Activated CD8-positive, alpha-beta memory T cell treated with anti-CD3 and anti-CD28 coated beads for 1 hour (primary cell): ENCODE measurements around the gene CGNL1.

ENCODE experiments used
- DNase-seq, 2 donors: peaks; one replicate each; pipeline ENCODE4 v3.0.0-alpha.2; 2020; ENCODE audit warnings: low read depth in 1 of 2; ENCODE audit errors: extremely low read depth in 1 of 2

Gene CGNL1

GRCh38 chr15:57489122-57489521 lies 112.8 kb downstream of the CGNL1 start:
- DNase-seq = no peak

- DNase-seq = no peak
These were observed 117.0 kb downstream of the CGNL1 start for GRCh38 chr15:57493351-57493750.

- no peak for DNase-seq
These were observed 118.3 kb downstream of the CGNL1 start for GRCh38 chr15:57494581-57494980.

- DNase-seq = no peak
These were observed 118.7 kb downstream of the CGNL1 start for GRCh38 chr15:57495041-57495440.

GRCh38 chr15:57495554-57496165 lies 119.4 kb downstream of the CGNL1 start:
- no peak for DNase-seq

- no peak for DNase-seq
These were observed 120.3 kb downstream of the CGNL1 start for GRCh38 chr15:57496594-57496945.

- DNase-seq = no peak
These were observed 120.9 kb downstream of the CGNL1 start for GRCh38 chr15:57496946-57497869.

GRCh38 chr15:57500256-57500655 lies 124.0 kb downstream of the CGNL1 start:
- DNase-seq = no peak

GRCh38 chr15:57500979-57501576 lies 124.8 kb downstream of the CGNL1 start:
- no peak for DNase-seq

GRCh38 chr15:57502116-57502515 lies 125.8 kb downstream of the CGNL1 start:
- no peak for DNase-seq

- no peak for DNase-seq
These were observed 126.9 kb downstream of the CGNL1 start for GRCh38 chr15:57503051-57503702.

GRCh38 chr15:57503911-57504598 lies 127.8 kb downstream of the CGNL1 start:
- DNase-seq = no peak

GRCh38 chr15:57504599-57504940 lies 128.3 kb downstream of the CGNL1 start:
- DNase-seq = no peak

- no peak for DNase-seq
These were observed 128.9 kb downstream of the CGNL1 start for GRCh38 chr15:57505056-57505715.

- DNase-seq = no peak
These were observed 129.7 kb downstream of the CGNL1 start for GRCh38 chr15:57505949-57506391.

- no peak for DNase-seq
These were observed 130.1 kb downstream of the CGNL1 start for GRCh38 chr15:57506422-57506821.

- no peak for DNase-seq
These were observed 130.8 kb downstream of the CGNL1 start for GRCh38 chr15:57507111-57507510.

GRCh38 chr15:57509126-57509525 lies 132.8 kb downstream of the CGNL1 start:
- DNase-seq = no peak

- no peak for DNase-seq
These were observed 133.7 kb downstream of the CGNL1 start for GRCh38 chr15:57509965-57510364.

- DNase-seq = no peak
These were observed 134.3 kb downstream of the CGNL1 start for GRCh38 chr15:57510647-57511046.
